GM23338 (cell line): Measurements from ENCODE around the gene RSPH4A.
"Not testable (repeated sequence)": the region's sequence is repeated elsewhere in the genome, so short reads cannot be mapped to it uniquely, and the experiment has no call there.

ENCODE experiments used
- CTCF ChIP-seq, 2 experiments: fragments of 200-600 bp in 1 of 2; sonication (generic) in 1 of 2; conservative IDR thresholded peaks; 2 replicates each; pipeline versions ENCODE4 v1.5.1 to v1.6.1; 2016 to 2017; ENCODE audit warnings: antibody characterized with exemption in 2 of 2, low read depth in 2 of 2, mild to moderate bottlenecking in 2 of 2, moderate library complexity in 1 of 2
- ETS1 ChIP-seq: IDR thresholded peaks from 2 replicates; pipeline ENCODE4 v1.6.1; 2016; ENCODE audit warnings: antibody characterized with exemption
- EZH2 ChIP-seq: fragments of 200-600 bp; sonication (generic); IDR thresholded peaks from one replicate; pipeline ENCODE4 v1.8.0; 2017; ENCODE audit warnings: antibody characterized with exemption, mild to moderate bottlenecking, low read depth; ENCODE audit not compliant: unreplicated experiment
- EZH2phosphoT487 ChIP-seq: fragments of 200-600 bp; sonication (generic); IDR thresholded peaks from one replicate; pipeline ENCODE4 v1.8.1; 2018; ENCODE audit warnings: antibody characterized with exemption; ENCODE audit not compliant: unreplicated experiment
- JUNB ChIP-seq: IDR thresholded peaks from one replicate; pipeline ENCODE4 v1.6.1; 2016; ENCODE audit warnings: antibody characterized with exemption; ENCODE audit not compliant: unreplicated experiment
- NANOG ChIP-seq: IDR thresholded peaks from 2 replicates; pipeline ENCODE4 v1.6.1; 2016; ENCODE audit warnings: antibody characterized with exemption, borderline replicate concordance
- POLR2AphosphoS5 ChIP-seq: IDR thresholded peaks from 2 replicates; pipeline ENCODE4 v1.6.1; 2016; ENCODE audit warnings: antibody characterized with exemption, low read depth
- REST ChIP-seq: IDR thresholded peaks from one replicate; pipeline ENCODE4 v1.6.1; 2018; ENCODE audit warnings: antibody characterized with exemption; ENCODE audit not compliant: unreplicated experiment
- STAT1 ChIP-seq: IDR thresholded peaks from one replicate; pipeline ENCODE4 v1.6.1; 2016; ENCODE audit warnings: antibody characterized with exemption; ENCODE audit not compliant: unreplicated experiment
- ZNF114 ChIP-seq: fragments of 250-450 bp; sonication (Bioruptor Pico); IDR thresholded peaks from 2 replicates; pipeline ENCODE4 v1.5.0; 2020; ENCODE audit warnings: mild to moderate bottlenecking, moderate library complexity
- ZNF331 ChIP-seq: fragments of 250-450 bp; sonication (Bioruptor Pico); IDR thresholded peaks from 2 replicates; pipeline ENCODE4 v1.5.0; 2020; ENCODE audit warnings: low read depth, mild to moderate bottlenecking, moderate library complexity
- ZNF462 ChIP-seq: fragments of 250-450 bp; sonication (Bioruptor Pico); IDR thresholded peaks from 2 replicates; pipeline ENCODE4 v1.5.0; 2020; ENCODE audit warnings: mild to moderate bottlenecking, moderate library complexity

- not testable (repeated sequence) for TF ChIP-seq CTCF (conservative IDR thresholded peaks at IDR 0.05; ENCODE audit: low read depth in 2 of 2); REST; EZH2; POLR2AphosphoS5; ETS1; JUNB; ZNF114 (CRISPR knock-in tag); ZNF331 (CRISPR knock-in tag); ZNF462 (CRISPR knock-in tag); EZH2phosphoT487; NANOG; STAT1
Observed at GRCh38 chr6:116603916-116604315, 12.4 kb upstream of the RSPH4A start.
